ENCODE results near the gene DMD.

- TF ChIP-seq CTCF (IDR thresholded peaks at IDR 0.05; ENCODE audit: low read depth, low read length) (no peak), POLR2A (IDR thresholded peaks at IDR 0.05; ENCODE audit: extremely low read depth, insufficient read length) (no peak), MAX (IDR thresholded peaks at IDR 0.05; ENCODE audit: low read depth, low read length) (no peak), MYC (IDR thresholded peaks at IDR 0.05; ENCODE audit: low read depth, low read length) (no peak)
Measured at GRCh38 chrX:31497086-31497485, 1714.3 kb downstream of the DMD start.

Data from NB4 (cell line).